ENCODE data around the gene TSC22D1. TPM values are rescaled to one million over a fixed set of nuclear protein-coding genes. Genes with fewer than 3 reads are reported as not detected.
A peak's percentile ranks its signal among the peaks of the same experiment; 100 is the strongest.

Gene TSC22D1
- total RNA-seq, 1 donor from 2014 or later: 70.0 TPM

- no peak for TF ChIP-seq CTCF (IDR thresholded peaks at IDR 0.05; ENCODE audit: insufficient read depth, low read length, poor library complexity, severe bottlenecking)
- H3K36me3 ChIP-seq (ENCODE audit: control insufficient read depth, insufficient read depth, low read length): no peaks in the 10 kb centered on the region
- no peaks in the 10 kb centered on the region for H3K27me3 ChIP-seq (ENCODE audit: control insufficient read depth, insufficient read depth, low read length)
- no peak for DNase-seq (ENCODE audit: low read depth)
- no peak overlapping the region for H3K4me3 ChIP-seq (ENCODE audit: low read depth, low read length)
These were observed 181.5 kb downstream of the TSC22D1 start for GRCh38 chr13:44394658-44395057.

- peak; percentile 63 for DNase-seq (ENCODE audit: low read depth)
- Histone ChIP-seq H3K27me3 (ENCODE audit: control insufficient read depth, insufficient read depth, low read length) (no peaks in the 10 kb centered on the region), H3K36me3 (ENCODE audit: control insufficient read depth, insufficient read depth, low read length) (no peaks in the 10 kb centered on the region), H3K4me3 (ENCODE audit: low read depth, low read length) (no peak overlapping the region)
- no peak for TF ChIP-seq CTCF (IDR thresholded peaks at IDR 0.05; ENCODE audit: insufficient read depth, low read length, poor library complexity, severe bottlenecking)
These were observed 182.7 kb downstream of the TSC22D1 start for GRCh38 chr13:44393391-44393790.

GRCh38 chr13:44389876-44390275 lies 186.3 kb downstream of the TSC22D1 start:
- H3K36me3 ChIP-seq (ENCODE audit: control insufficient read depth, insufficient read depth, low read length): no peaks in the 10 kb centered on the region
- DNase-seq (ENCODE audit: low read depth): no peak
- H3K4me3 ChIP-seq (ENCODE audit: low read depth, low read length): no peak overlapping the region
- H3K27me3 ChIP-seq (ENCODE audit: control insufficient read depth, insufficient read depth, low read length): no peaks in the 10 kb centered on the region
- no peak for TF ChIP-seq CTCF (IDR thresholded peaks at IDR 0.05; ENCODE audit: insufficient read depth, low read length, poor library complexity, severe bottlenecking)

- no peak for DNase-seq (ENCODE audit: low read depth)
- H3K4me3 ChIP-seq (ENCODE audit: low read depth, low read length): no peak overlapping the region
- no peaks in the 10 kb centered on the region for H3K27me3 ChIP-seq (ENCODE audit: control insufficient read depth, insufficient read depth, low read length)
- H3K36me3 ChIP-seq (ENCODE audit: control insufficient read depth, insufficient read depth, low read length): no peaks in the 10 kb centered on the region
- TF ChIP-seq CTCF (IDR thresholded peaks at IDR 0.05; ENCODE audit: insufficient read depth, low read length, poor library complexity, severe bottlenecking): no peak
These were observed 187.0 kb downstream of the TSC22D1 start for GRCh38 chr13:44389060-44389666.

GRCh38 chr13:44388427-44389059 lies 187.6 kb downstream of the TSC22D1 start:
- TF ChIP-seq CTCF (IDR thresholded peaks at IDR 0.05; ENCODE audit: insufficient read depth, low read length, poor library complexity, severe bottlenecking): no peak
- no peak for DNase-seq (ENCODE audit: low read depth)

More at GRCh38 chr13:44388427-44389059, 187.6 kb downstream of the TSC22D1 start:
- H3K27me3 ChIP-seq (ENCODE audit: control insufficient read depth, insufficient read depth, low read length): no peaks in the 10 kb centered on the region
- H3K36me3 ChIP-seq (ENCODE audit: control insufficient read depth, insufficient read depth, low read length): no peaks in the 10 kb centered on the region
- H3K4me3 ChIP-seq (ENCODE audit: low read depth, low read length): no peak overlapping the region

Measured in kidney epithelial cell (primary cell).